GM12864 (cell line): ENCODE results near the gene TMA16.

Experiments
- DNase-seq: peaks from one replicate; pipeline ENCODE4 v3.0.0-alpha.2; 2011; ENCODE audit warnings: low read depth
- H3K4me3 ChIP-seq: 2 replicates; pipeline ENCODE4 v1.5.1; 2011; ENCODE audit warnings: mild to moderate bottlenecking, low read depth, low read length, control low read depth
- CTCF ChIP-seq: IDR thresholded peaks from 2 replicates; pipeline ENCODE4 v1.5.1; 2011; ENCODE audit warnings: low read depth, mild to moderate bottlenecking, moderate library complexity, low read length, control low read depth, inconsistent platforms; ENCODE audit errors: missing control alignments

Gene TMA16

GRCh38 chr4:163515198-163515597, 20.7 kb downstream of the TMA16 start:
- no peak overlapping the region for H3K4me3 ChIP-seq
- TF ChIP-seq CTCF: no peak
- DNase-seq: no peak

GRCh38 chr4:163523791-163524365, 29.4 kb downstream of the TMA16 start:
- H3K4me3 ChIP-seq: no peak overlapping the region
- TF ChIP-seq CTCF: no peak
- DNase-seq: no peak

GRCh38 chr4:163525982-163526381, 31.5 kb downstream of the TMA16 start:
- no peak for DNase-seq
- no peak for TF ChIP-seq CTCF
- H3K4me3 ChIP-seq: no peak overlapping the region

GRCh38 chr4:163527172-163527571, 32.7 kb downstream of the TMA16 start:
- TF ChIP-seq CTCF: no peak
- no peak for DNase-seq
- no peak overlapping the region for H3K4me3 ChIP-seq

GRCh38 chr4:163528653-163529052, 34.2 kb downstream of the TMA16 start:
- no peak for DNase-seq
- no peak for TF ChIP-seq CTCF
- no peak overlapping the region for H3K4me3 ChIP-seq

GRCh38 chr4:163534056-163534455, 39.6 kb downstream of the TMA16 start:
- no peak overlapping the region for H3K4me3 ChIP-seq
- DNase-seq: no peak
- no peak for TF ChIP-seq CTCF

GRCh38 chr4:163535657-163536056, 41.2 kb downstream of the TMA16 start:
- no peak for TF ChIP-seq CTCF
- no peak for DNase-seq
- H3K4me3 ChIP-seq: no peak overlapping the region
